ENCODE results near the gene NFYC.

Gene NFYC

DNA sequence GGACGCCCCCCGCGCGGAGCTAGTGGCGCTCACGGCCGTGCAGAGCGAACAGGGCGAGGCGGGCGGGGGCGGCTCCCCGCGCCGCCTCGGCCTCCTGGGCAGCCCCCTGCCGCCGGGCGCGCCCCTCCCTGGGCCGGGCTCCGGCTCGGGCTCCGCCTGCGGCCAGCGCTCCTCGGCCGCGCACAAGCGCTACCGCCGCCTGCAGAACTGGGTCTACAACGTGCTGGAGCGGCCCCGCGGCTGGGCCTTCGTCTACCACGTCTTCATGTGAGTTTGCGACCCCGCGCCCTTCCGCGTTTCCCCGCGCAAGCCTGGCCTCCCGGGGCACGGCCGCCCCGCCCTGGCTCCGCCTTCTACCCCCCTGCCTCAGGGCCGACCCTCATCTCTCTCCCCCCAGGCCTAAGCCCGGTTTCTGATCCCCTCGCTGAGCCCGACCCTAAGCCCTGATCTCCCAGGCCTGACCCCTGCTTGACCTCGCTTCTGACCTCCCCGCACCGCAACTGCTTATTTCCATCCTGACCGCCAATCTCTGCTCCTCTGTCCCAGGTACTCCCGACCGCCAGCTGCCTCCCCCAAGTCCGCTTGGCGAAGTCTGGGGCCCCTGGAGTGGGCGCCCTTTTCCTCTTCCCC is 92.8 kb downstream of the NFYC start:
- no peak for DNase-seq

DNA sequence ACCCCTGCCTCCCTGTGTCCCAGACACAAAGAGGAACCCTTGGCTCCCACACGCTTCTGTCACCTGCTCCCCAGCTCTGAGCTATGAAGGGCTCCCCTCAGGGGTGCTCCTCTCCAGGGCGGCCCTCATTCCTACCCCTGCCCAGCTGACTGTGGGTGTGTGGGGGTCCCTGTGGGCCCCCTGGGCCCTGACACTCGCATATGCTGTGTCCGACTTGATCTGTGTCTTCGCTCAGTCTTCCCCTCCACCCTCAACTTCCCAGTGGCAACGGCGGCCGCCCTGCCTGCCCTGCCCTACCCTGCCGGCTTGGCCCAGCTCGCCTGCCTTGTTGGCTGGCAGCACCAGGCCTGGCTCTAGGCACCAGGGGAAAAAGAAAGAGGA is 93.3 kb downstream of the NFYC start:
- no peak for DNase-seq

DNA sequence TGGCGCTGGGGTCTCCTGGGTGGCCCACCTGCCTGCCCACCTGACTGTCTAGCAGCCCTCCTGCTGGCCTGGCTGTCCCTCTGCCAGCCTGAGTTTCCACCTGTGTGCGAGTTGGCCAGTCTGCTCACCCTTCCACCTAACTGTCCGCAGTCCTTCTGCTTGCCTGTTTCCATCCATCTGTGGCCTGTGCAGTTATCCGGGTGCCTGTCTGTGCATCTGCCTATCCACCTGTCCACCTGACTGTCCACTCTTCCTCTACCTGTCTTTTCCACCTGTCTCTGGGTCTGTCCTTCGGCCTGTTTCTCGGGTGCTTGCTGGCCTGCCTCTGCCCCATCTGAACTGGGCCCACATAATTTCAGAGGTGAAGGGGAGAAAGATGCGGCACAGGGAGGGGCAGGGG is 93.9 kb downstream of the NFYC start:
- DNase-seq, result no peak

DNA sequence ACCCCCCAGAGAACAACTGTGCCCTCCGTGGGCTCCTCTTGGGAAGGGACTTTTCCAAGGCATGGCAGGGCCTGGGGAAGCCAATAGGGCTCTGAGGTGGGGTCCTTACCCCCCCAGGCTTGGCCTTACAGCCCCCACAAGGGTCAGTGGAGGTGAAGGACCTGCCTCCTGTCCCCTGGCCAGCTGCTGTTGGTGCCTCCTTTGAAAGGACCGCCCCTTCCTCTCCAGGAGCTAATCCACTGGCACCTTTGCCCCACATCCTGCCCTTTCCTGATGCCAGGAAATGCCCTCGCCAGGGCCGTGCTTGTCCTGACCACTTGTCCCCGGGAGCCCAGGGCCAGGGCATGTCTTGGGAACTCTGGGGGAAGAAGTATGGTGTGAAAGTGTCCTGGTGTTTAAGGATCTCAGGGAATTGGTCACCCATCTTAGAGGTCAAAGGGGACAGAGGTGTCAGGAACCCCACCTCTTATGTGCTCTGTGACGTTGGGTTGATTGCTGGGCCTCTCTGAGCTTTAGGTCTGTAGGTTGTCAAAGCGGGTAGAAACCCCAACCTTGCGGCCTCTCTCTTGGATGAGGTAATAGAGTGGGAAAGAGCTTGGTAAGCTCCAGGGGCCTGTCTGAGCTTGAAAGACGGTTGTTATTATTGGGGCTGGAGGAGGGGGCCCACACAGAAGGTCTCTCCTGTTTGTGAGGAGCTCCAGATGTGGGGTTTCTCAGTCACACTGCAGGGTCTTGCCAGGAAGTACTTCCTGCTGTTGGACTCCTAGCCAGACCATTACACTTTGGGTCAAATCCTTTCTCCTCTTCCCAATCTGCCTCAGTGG is 94.9 kb downstream of the NFYC start:
- DNase-seq, result no peak

DNA sequence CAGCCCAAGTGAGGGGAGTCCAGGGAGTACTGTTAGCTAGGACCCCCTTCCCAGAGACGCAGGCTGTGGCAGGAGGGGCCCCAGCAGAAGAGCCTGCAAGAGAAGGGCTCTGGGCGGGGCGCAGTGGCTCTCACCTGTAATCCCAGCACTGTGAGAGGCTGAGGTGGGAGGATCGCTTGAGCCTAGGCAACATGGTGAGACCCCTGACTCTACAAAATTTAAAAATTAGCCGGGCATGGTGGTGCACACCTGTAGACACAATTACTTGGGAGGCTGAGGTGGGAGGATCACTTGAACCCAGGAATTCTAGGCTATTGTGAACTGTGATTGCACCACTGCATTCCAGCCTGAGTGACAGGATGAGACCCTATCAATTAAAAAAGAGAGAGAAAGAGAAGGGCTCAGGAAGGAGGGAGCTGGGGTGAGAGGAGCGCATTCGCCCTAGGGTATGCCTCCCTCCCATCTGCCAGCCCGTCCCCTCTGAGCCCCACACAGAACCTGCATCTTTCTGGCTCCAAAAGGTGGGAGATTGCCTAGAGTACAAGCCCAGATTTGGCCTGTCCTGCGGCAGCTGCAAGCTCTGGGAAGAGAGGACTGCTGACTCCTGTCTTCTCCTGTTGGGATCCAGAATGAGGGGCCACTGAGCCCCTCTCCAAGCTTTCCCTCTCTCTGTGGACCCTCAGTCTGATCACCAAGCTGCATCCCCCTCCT is 95.6 kb downstream of the NFYC start:
- no peak for DNase-seq

DNA sequence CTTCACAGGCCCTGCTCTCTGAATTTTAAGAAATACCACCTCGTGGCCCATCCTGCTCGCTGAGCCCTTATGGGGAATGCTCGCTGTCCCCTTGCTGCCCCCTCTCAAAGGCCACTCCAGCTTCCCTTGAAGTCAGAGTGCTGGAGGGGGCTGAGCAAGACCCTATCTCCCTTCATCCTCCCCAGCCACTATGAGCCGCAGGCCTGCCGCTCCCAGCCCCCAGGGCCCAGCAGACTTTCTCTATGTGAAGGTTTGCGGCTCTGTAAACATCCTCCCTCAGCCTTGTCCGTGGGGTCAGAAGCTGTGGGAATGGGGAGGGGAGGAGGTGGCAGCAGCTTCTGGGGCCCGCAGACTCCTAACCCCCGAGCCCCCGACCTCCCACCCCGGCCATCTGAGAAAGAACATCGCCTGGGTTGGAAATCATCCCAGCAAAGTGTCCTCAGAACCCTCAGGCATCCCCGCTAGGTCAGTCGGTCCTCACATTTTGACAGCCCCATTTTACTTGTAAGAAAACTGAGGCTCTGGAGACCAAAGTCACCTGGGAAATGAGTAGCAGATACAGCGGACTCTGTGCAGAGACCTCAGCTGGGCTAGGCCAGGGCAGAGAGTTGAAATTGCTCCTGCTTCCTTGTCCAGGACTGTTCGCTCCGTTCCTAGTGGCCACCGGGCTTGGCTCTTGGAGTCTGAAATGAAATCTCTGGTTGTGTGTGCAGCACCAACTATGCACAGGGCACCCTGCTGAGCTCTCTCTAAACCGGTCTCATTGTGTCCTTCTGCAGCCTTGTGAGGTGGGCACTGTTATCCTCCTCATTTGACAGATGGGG is 96.4 kb downstream of the NFYC start:
- DNase-seq, result no peak

DNA sequence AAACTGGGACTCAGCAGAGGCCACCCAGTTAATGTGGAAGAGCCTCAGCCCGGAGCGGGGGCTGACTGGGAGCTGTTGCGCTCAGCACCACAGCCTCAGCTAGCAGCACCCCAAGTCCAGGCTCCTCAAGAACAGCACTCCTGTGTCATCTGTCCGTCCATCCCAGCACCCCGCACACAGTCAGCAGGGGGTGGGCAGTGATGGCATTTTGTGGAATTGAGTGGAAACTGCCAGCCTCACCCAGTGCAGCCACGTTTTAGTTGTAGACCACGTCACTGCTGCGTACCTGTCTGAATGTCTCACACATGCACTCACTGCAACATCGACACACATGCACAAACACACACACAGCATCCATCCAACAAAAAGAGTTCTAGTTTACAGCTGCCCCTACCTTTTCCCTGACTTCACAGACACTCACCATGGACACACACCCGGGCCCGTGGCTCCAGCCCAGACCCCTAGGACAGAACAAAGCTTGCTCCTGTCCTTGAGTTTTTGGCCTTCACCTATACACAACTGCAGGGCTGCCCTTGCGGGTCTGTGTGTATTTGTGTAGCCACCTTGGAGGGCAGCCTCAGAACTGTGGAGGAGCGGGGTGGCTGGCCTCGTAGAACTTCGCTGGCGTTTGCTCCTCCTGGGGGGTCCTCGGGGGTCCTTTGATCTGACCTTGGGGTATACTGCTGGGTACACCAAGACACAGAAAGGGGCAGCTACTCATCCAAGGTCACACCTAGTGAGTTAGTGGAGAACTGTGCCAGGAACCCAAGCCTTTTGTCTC is 97.2 kb downstream of the NFYC start:
- DNase-seq, result no peak

DNA sequence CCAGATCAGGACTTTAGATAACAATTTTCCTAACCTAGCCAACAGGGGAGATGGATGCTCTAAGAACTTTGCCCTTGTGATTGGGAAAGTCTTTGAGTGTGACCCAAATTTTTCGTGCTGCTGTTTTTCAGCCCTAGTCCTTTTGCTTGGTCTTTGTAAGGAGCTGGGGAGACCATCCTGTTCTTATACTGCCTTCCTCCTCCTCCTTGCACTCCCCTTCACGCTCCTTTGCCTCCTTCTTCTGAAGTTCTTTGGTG is 97.8 kb downstream of the NFYC start:
- no peak for DNase-seq

DNA sequence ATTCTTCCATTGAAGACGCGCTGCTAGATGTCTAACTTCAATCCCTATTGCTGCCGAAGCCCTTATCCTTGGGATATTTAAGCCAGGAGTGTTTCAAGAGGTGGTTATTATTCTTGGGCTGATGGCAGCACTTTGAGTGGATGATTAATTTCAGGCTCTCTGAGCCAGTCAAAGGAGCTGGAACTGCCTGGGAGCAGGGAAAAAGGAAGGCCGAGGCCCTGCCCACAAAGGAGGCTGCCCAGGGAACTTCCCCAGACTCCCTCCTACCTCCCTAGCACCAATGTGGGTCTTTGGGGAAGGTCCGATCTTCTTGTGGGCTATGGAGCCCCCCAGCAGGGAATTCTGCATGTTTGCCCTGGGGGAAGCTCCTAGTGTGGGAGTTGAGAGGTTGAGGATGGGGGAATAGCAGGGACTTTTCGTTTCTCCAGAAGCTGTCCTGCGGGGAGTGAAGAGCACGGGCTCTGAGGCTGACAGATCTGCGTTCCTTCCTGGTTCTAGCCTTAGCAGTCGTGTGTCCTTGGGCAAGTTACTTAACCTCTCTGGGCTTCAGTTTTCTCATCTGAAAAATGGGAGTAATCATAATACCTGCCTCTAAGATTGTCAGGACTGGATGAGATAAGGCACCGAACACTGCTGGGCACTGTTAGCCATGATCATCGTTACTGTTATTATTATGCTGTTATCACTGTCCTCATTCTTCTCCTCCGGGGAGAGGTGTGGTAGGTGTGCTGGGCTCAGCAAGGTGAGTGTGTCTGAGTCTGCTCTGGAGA is 98.3 kb downstream of the NFYC start:
- no peak for DNase-seq

DNA sequence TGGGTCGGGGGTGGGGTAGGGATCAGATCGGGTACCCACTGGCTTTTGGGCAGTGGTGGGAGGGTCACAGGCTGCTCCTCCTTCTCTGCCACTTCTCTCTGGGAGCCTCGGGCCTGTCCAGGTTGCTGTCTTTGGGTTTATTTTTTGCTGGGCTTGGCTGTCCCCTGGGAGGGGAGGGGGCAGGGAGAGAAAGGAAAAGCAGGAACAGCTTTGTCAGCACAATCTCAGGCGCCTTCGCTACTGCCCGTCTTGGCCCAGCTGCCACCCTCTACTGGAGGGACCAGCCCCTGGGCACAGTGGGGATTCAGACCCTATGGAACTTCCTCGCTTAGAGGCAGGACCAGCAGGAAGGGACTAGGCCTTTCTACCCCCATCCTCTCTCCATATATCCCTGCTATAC is 100.5 kb downstream of the NFYC start:
- DNase-seq, result no peak

DNA sequence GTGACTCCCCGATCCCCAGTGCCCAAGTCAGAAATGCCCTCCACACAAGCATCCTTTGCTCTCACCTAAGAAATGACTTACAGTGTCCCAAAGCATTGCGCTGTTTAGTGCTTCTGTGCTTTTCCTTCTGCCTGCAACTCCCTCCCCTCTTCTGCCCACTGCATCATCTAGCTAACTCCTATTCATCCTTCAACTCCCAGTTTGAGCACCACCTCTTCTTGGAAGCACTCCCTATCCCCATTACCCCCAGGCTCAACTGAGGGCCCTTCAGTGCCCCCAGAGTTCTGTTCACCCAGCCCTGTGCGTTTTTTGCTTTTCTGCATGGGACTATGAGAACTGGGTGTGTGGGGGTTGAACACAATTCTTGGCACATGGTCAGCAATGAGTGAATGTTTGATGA is 102.1 kb downstream of the NFYC start:
- DNase-seq, result no peak

DNA sequence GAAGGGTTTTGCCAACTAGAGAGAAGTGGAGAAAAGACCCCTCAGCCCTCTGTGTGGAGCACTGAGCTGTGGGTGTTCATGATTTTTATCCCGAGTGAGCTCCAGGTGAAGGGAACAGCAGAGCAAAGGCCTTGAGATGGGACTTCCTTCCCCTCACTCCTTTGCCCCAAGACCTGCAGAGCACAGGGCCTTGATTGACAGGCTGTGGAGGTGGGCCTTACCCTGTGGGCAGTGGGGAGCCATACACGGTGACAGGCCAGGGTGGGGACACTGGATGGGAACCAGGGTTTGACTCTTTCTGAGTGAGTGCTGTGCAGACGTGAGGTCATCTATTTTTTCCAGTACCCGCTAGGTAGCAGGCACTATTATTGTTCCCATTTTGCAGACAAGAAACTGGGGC is 102.5 kb downstream of the NFYC start:
- no peak for DNase-seq

DNA sequence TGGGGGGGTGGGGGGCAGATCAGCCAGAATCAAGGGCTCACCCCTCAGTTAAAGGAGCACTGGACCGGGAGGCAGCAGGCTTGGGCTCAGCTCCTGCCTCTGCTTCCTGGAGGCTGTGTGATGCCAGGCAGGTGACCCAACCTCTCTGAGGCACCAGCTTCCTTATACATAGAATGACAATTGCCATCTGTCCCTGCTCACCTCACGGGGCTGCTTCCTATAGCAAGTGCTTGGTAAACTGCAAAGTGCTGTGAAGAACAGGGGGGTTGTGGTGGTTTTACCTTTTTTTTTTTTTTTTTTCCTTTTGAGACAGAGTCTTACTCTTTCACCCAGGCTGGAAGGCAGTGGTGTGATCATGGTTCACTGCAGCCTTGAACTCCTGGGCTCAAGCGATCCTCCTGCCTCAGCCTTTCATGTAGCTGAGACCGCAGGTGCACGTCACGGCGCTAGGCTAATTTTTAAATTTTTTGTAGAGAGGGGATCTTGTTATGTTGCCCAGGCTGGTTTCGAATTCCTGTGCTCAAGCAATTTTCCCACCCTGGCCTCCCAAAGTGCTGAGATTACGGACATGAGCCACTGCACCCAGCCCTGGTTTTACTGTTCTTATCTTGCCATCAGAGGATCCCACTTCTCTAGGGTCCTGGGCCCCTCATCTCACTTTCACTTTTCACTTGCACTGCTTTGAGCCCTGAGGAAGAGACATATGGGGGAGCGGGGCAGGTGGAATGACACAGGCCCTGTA is 103.6 kb downstream of the NFYC start:
- DNase-seq, result no peak

DNA sequence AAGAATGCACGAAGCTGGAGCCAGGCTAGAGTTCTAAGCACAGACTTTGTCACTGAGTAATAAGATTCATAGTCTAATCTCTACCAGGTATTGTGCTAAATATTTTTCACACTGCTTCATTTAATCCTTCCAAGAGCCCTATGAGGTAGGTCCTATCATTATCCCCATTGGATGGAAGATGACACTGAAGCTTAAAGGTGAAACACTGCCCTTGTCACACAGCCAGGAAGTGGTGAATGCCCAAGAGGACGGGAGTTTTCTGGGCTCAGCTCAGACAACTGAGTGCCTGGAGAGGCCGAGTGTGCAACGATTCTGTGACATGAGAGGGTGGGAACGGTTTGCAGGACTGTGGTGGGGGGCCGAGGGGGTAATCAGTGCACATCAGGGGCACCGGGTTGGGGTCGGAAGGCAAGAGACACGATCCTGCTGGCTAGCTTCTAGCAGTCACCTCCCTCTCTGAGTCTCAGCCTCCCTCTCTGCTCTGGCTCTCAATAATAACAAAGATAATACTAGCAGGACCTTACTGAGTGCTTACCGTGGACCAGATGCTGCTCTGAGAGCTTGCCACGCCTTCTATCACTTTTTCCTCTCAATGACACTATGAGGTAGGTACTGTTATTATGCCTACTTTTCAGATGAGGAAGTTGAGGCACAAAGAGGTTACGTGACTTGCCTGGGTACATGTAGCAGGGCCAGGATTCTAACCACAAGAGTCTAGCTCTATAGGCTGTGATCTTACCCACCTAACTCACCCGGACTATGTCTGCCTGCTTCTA is 104.5 kb downstream of the NFYC start:
- DNase-seq, result no peak

DNA sequence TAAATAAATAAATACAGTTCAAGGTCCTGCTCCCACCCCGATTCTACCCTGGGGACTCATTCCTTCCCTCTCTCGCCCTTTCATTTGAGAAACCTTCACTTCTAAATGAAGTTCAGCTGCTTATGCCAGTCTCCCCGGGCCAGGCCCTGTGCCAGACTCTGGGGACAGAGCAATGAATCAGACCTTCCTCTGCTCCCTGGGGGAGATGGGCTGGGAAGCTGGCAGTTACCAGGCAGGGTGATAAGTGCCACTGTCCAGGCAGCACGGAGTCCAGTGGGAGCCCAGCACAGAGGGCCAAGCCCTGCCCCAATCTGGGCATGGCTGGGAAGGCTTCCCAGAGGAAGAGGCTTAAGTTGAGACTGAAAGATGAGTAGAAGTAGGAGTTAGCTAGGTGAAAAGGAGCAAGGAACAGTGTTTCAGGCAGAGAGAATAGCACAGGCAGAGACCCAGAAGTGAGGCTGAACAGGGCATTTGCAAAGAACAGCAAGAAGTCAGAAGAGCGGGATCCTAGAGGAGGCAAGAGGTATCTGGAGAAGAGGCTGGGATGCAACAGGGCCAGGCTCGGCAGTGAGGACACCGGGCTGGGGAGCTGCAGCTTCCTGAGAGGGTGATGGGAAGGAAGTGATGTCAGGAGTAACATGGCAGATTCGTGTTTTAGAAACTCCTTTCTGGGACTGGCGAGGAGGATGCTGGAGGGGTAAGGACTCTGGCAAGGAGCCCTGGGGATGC is 105.6 kb downstream of the NFYC start:
- DNase-seq, result no peak

DNA sequence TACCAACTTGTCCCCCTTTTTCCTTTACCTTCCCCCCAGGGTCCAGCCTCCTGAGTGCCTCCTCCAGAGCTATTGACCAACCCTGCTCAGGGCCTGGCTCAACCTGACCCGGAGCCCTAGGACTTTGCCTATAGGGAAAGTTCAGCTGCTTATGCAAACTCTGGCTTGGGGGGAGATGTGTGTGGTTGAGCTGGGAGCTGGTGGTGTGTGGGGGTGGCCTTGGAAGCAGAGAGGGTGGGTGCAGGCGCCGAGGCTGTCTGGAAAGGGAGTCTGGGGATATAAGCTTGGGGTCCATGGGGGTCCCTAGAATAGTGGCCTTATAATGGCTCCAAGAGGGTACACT is 106.1 kb downstream of the NFYC start:
- no peak for DNase-seq

DNA sequence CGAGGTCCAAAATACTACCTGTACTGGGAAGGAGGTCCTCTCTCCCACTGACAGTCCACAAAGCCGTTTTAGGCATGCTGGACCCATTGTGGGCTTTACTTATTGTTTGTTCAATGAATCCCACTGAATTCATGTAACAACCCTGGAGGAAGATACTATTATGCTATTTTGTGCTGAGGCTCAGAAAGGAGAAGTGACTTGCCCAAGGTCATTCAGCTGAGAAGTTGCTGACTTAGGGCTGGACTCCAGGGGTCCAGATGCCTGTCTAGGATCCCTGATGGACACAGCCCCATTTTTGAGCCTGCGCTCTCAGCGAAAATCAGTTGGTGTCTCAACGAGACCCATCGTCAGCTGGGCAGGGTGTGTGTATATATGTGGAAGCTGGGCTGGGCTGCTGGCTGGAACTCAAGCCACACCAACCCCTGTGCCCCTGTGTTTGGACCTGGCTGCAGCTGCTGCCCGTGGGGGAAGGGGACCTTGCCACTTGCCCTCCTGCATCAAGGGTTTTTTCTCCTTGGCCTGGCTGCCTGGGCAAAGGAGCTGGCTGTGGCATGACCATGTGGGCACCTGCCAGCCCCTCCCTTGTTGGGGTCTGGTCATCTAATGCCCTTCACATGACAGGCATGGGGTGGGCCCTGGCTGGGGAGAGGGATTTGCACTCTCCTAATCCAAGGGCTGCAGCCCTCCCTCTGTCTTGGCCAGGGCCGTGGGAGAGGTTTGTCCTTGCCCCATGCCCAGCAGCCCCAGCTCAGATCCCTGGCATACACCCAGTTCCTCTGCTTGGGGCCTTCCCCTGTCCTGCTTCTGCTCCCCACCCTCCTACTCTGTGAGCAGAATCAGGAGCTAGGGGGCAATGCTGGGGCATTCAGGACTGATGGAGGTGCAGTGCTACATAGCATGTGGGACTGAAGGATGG is 107.1 kb downstream of the NFYC start:
- DNase-seq, result no peak

DNA sequence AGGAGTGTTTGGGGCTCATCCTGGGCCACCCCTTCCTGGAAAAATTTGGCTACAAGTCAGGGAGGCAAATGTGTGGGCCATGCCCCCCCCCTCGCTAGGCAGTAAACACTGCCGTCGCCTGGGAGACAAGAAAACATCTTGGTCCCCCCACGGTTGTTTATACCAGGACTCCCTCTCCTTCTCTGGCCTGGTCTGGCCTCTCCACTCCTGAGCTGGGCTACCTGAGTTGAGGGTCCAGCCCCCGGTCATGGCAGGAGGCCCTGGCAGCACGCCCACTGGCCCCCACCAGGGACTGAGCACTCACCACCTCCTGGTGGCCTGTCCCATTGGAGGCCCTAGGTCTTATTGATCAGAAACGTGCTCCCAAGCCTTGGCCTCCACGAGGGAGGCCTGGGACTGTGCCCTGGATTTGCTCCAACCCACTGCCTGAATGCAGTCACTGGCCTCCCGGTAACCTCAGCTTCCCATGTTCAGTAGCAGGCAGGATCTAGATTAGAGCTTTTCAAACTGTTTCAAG is 107.9 kb downstream of the NFYC start:
- no peak for DNase-seq

DNA sequence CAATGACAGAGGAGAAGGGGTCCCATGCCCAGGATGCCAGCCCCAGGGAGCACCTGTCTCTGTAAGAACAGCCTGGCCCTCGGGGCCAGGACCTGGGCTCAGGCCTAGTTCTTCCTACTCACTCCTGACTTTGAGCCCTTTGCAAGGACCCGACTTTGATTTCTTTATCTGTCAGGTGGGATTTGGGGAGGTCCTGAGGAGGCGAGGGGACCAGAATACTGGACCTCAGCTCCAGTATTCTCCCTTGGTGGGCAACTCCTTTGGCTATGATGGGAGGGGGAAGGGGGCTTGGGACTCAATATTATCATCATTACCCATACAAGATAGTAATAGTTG is 110.2 kb downstream of the NFYC start:
- no peak for DNase-seq
